T-cell (primary cell): ENCODE results near the gene FZR1. TPM values are rescaled to one million over a fixed set of nuclear protein-coding genes. Genes with fewer than 3 reads are reported as not detected.

Source experiments
- ATAC-seq, 4 experiments: fragments of 200-7000 bp in 3 of 4; fragments of 150-1000 bp in 1 of 4; cut with Tn5 transposase; replicated peaks in 1 of 4; 1 replicate in 3 of 4; 2 replicates in 1 of 4; pipeline ENCODE4 v1.10.0; 2021; ENCODE audit warnings: moderate library complexity in 3 of 4, mild to moderate bottlenecking in 2 of 4, moderate number of reproducible peaks in 1 of 4
- CTCF ChIA-PET, 2 donors: fragments of 300-600 bp; sonication (Branson Sonifier 250); formaldehyde crosslinking; loops; one replicate each; lab custom pipeline; 2022; ENCODE audit warnings: antibody characterized with exemption in 2 of 2; lab: Charles Lee
- POLR2A ChIA-PET, 2 donors: fragments of 300-600 bp; sonication (Branson Sonifier 250); formaldehyde crosslinking; loops; one replicate each; lab custom pipeline; 2022; ENCODE audit warnings: antibody characterized with exemption in 2 of 2; lab: Charles Lee
- DNase-seq, 35 experiments: peaks; one replicate each; pipeline versions ENCODE4 v3.0.0 to v3.0.0-alpha.2; 2013 to 2023
- H3K27ac ChIP-seq: one replicate; pipeline ENCODE4 v1.5.1; 2013; ENCODE audit warnings: low read length
- H3K27me3 ChIP-seq, 2 experiments: replicated peaks in 1 of 2; 1 replicate in 1 of 2; 2 replicates in 1 of 2; pipeline versions ENCODE4 v1.6.1 to v1.7.0; 2013; ENCODE audit warnings: low read length in 1 of 2, mixed read lengths in 1 of 2; ENCODE audit not compliant: control insufficient read depth in 2 of 2, insufficient read depth in 2 of 2; ENCODE audit errors: extremely low read depth in 1 of 2
- H3K36me3 ChIP-seq, 2 donors: 1 replicate in 1 of 2; 2 replicates in 1 of 2; pipeline versions ENCODE4 v1.6.1 to v1.7.0; 2013; ENCODE audit warnings: low read length in 1 of 2; ENCODE audit not compliant: control insufficient read depth in 2 of 2, insufficient read depth in 1 of 2; ENCODE audit errors: extremely low read depth in 1 of 2
- H3K4me1 ChIP-seq, 2 experiments: 1 replicate in 1 of 2; 2 replicates in 1 of 2; pipeline versions ENCODE4 v1.6.1 to v1.7.0; 2013; ENCODE audit warnings: low read length in 2 of 2, mixed read lengths in 1 of 2; ENCODE audit not compliant: insufficient read depth in 2 of 2, control insufficient read depth in 1 of 2; ENCODE audit errors: extremely low read depth in 1 of 2
- H3K4me3 ChIP-seq, 2 donors: 1 replicate in 1 of 2; 2 replicates in 1 of 2; pipeline versions ENCODE4 v1.5.1 to v1.7.0; 2013; ENCODE audit warnings: mild to moderate bottlenecking in 2 of 2, low read length in 1 of 2, moderate library complexity in 1 of 2; ENCODE audit not compliant: control insufficient read depth in 1 of 2; ENCODE audit errors: extremely low read depth in 1 of 2
- H3K9me3 ChIP-seq: 2 replicates; pipeline ENCODE4 v1.7.0; 2013
- H3K27ac Mint-ChIP-seq, 2 donors: one replicate each; pipeline ENCODE4 v1.8.0; 2020 to 2021; ENCODE audit warnings: mild to moderate bottlenecking in 2 of 2, mixed read lengths in 2 of 2
- H3K27me3 Mint-ChIP-seq, 2 donors: one replicate each; pipeline ENCODE4 v1.8.0; 2021 to 2022; ENCODE audit warnings: mixed read lengths in 2 of 2
- H3K36me3 Mint-ChIP-seq: one replicate; pipeline ENCODE4 v1.8.0; 2021; ENCODE audit warnings: mixed read lengths
- H3K4me1 Mint-ChIP-seq, 3 donors: one replicate each; pipeline ENCODE4 v1.8.0; 2020 to 2022; ENCODE audit warnings: mixed read lengths in 3 of 3, mild to moderate bottlenecking in 1 of 3
- H3K4me3 Mint-ChIP-seq, 3 donors: one replicate each; pipeline ENCODE4 v1.8.0; 2020 to 2022; ENCODE audit warnings: mild to moderate bottlenecking in 3 of 3, mixed read lengths in 3 of 3, moderate library complexity in 3 of 3
- H3K9me3 Mint-ChIP-seq, 3 donors: one replicate each; pipeline ENCODE4 v1.8.0; 2020 to 2022; ENCODE audit warnings: mixed read lengths in 3 of 3
- WGBS: methylation state at CpG from one replicate; pipeline ENCODE4 v1.1.5; 2013; ENCODE audit warnings: missing lambda C conversion rate; ENCODE audit not compliant: insufficient coverage; 5-methylcytosine and 5-hydroxymethylcytosine counted together
- total RNA-seq, 35 experiments: library from RNA in 6 of 35; stranded (reverse) in 6 of 35; fragments of 120-200 nt in 1 of 35; gene quantifications; one replicate each; pipeline versions ENCODE4 v1.2.1 to v1.2.4 and lab custom pipeline; 2013 to 2026

The FZR1 gene
- total RNA-seq, 5 donors from 2014 or later (not counting 1 experiment from before 2014, with no cell fraction given), result 74.0 to 85.6 (median 77.8) TPM

GRCh38 chr19:3474010-3474409 lies 32.1 kb upstream of the FZR1 start:
- H3K36me3 Mint-ChIP-seq, result no peaks in the 10 kb centered on the region
- CTCF ChIA-PET, result no interaction called here
- ATAC-seq (no peak), DNase-seq (no peak)
- peaks cover 9 to 13% (median 10%) of the 10 kb centered on the region in 3 donors for H3K4me1 Mint-ChIP-seq
- no peak overlapping the region for H3K4me3 Mint-ChIP-seq
- Histone ChIP-seq H3K27ac (no peak overlapping the region), H3K4me1 (peaks cover 2 to 11% of the 10 kb centered on the region in 2 experiments), H3K9me3 (no peaks in the 10 kb centered on the region), H3K27me3 (peaks cover 0 to 27% of the 10 kb centered on the region in 2 experiments), H3K4me3 (no peak overlapping the region), H3K36me3 (no peaks in the 10 kb centered on the region)
- peaks cover 0 to 1% of the 10 kb centered on the region in 2 donors for H3K27me3 Mint-ChIP-seq
- no peaks in the 10 kb centered on the region for H3K9me3 Mint-ChIP-seq
- WGBS, result 83% methylated on average over 5 of the region's 8 CpGs
- no peak overlapping the region for H3K27ac Mint-ChIP-seq
- POLR2A ChIA-PET, result no interaction called here

GRCh38 chr19:3474614-3475013 lies 31.5 kb upstream of the FZR1 start:
- ATAC-seq (no peak), DNase-seq (no peak)
- H3K27ac Mint-ChIP-seq, result no peak overlapping the region
- peaks cover 0 to 1% of the 10 kb centered on the region in 2 donors for H3K27me3 Mint-ChIP-seq
- Histone ChIP-seq H3K4me3 (no peak overlapping the region), H3K27ac (no peak overlapping the region), H3K9me3 (no peaks in the 10 kb centered on the region), H3K27me3 (peaks cover 0 to 31% of the 10 kb centered on the region in 2 experiments), H3K36me3 (no peaks in the 10 kb centered on the region), H3K4me1 (peaks cover 2 to 17% of the 10 kb centered on the region in 2 experiments)
- ChIA-PET POLR2A (no interaction called here), CTCF (no interaction called here)
- 78% methylated on average over 1 of the region's 2 CpGs for whole genome bisulfite sequencing
- no peaks in the 10 kb centered on the region for H3K9me3 Mint-ChIP-seq
- peaks cover 9 to 19% (median 13%) of the 10 kb centered on the region in 3 donors for H3K4me1 Mint-ChIP-seq
- H3K4me3 Mint-ChIP-seq, result no peak overlapping the region
- H3K36me3 Mint-ChIP-seq, result no peaks in the 10 kb centered on the region

DNA sequence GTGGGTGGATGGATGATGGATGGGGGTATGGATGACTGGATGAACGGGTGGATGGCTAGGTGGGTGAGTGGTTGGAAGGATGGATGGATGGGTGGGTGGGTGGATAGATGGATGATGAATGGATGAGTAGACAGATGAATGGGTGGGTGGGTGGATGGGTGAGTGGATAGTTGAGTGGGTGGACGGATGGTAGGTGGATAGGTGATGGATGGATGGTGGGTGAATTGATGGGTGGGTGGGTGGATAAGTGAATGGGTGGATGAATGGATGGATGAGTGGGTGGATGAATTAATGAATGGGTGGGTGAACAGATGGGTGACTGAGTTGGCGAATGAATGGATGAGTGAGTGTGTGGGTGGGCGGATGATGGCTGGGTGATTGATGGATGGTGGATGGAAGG lies 30.7 kb upstream of the FZR1 start:
- no peaks in the 10 kb centered on the region for H3K9me3 ChIP-seq
- peaks cover 2 to 23% of the 10 kb centered on the region in 2 experiments for H3K4me1 ChIP-seq
- no peaks in the 10 kb centered on the region for H3K36me3 ChIP-seq
- H3K27ac ChIP-seq, result no peak overlapping the region
- peaks cover 9 to 23% (median 13%) of the 10 kb centered on the region in 3 donors for H3K4me1 Mint-ChIP-seq
- no peak for ATAC-seq
- H3K36me3 Mint-ChIP-seq, result no peaks in the 10 kb centered on the region
- no peak overlapping the region for H3K4me3 ChIP-seq
- no peaks in the 10 kb centered on the region for H3K9me3 Mint-ChIP-seq
- no peak for DNase-seq
- CTCF ChIA-PET, result no interaction called here
- WGBS, result 82% methylated on average over 4 of the region's 4 CpGs
- H3K4me3 Mint-ChIP-seq, result no peak overlapping the region
- peaks cover 0 to 1% of the 10 kb centered on the region in 2 donors for H3K27me3 Mint-ChIP-seq
- POLR2A ChIA-PET, result no interaction called here
- no peak overlapping the region for H3K27ac Mint-ChIP-seq
- peaks cover 0 to 31% of the 10 kb centered on the region in 2 experiments for H3K27me3 ChIP-seq

- DNase-seq (no peak), ATAC-seq (no peak)
- no peak overlapping the region for H3K4me3 ChIP-seq
- H3K27me3 Mint-ChIP-seq, result peaks cover 0 to 1% of the 10 kb centered on the region in 2 donors
- CTCF ChIA-PET, result interaction anchor here in 1 of 2 donors (0.8 kb wide), 1 partner anchor 35 kb away, joined by 3 read pairs; no protein-coding TSS in a partner anchor
- WGBS, result 96% methylated on average over 2 of the region's 2 CpGs
- H3K4me3 Mint-ChIP-seq, result no peak overlapping the region
- peaks cover 2 to 23% of the 10 kb centered on the region in 2 experiments for H3K4me1 ChIP-seq
- H3K27ac ChIP-seq, result no peak overlapping the region
- no peaks in the 10 kb centered on the region for H3K36me3 Mint-ChIP-seq
- H3K4me1 Mint-ChIP-seq, result peaks cover 9 to 23% (median 13%) of the 10 kb centered on the region in 3 donors
- H3K9me3 Mint-ChIP-seq, result no peaks in the 10 kb centered on the region
- H3K27ac Mint-ChIP-seq, result no peak overlapping the region
- POLR2A ChIA-PET, result no interaction called here
- H3K27me3 ChIP-seq, result peaks cover 0 to 31% of the 10 kb centered on the region in 2 experiments
- H3K9me3 ChIP-seq, result no peaks in the 10 kb centered on the region
- no peaks in the 10 kb centered on the region for H3K36me3 ChIP-seq
Observed at GRCh38 chr19:3476830-3477229, 29.3 kb upstream of the FZR1 start.

- H3K36me3 ChIP-seq, result no peaks in the 10 kb centered on the region
- peaks cover 2 to 23% of the 10 kb centered on the region in 2 experiments for H3K4me1 ChIP-seq
- peaks cover 0 to 25% of the 10 kb centered on the region in 2 experiments for H3K27me3 ChIP-seq
- peaks cover 0 to 1% of the 10 kb centered on the region in 2 donors for H3K27me3 Mint-ChIP-seq
- no peak overlapping the region for H3K27ac ChIP-seq
- no peaks in the 10 kb centered on the region for H3K36me3 Mint-ChIP-seq
- ChIA-PET POLR2A (interaction anchor here in 1 of 2 donors (0.6 kb wide), 1 partner anchor 1549 kb away, joined by 3 read pairs; no protein-coding TSS in a partner anchor), CTCF (no interaction called here)
- no peak overlapping the region for H3K4me3 ChIP-seq
- DNase-seq (no peak), ATAC-seq (no peak)
- no peaks in the 10 kb centered on the region for H3K9me3 Mint-ChIP-seq
- peaks cover 9 to 23% (median 13%) of the 10 kb centered on the region in 3 donors for H3K4me1 Mint-ChIP-seq
- no peaks in the 10 kb centered on the region for H3K9me3 ChIP-seq
- H3K4me3 Mint-ChIP-seq, result no peak overlapping the region
- H3K27ac Mint-ChIP-seq, result no peak overlapping the region
Observed at GRCh38 chr19:3477506-3477905, 28.6 kb upstream of the FZR1 start.

DNA sequence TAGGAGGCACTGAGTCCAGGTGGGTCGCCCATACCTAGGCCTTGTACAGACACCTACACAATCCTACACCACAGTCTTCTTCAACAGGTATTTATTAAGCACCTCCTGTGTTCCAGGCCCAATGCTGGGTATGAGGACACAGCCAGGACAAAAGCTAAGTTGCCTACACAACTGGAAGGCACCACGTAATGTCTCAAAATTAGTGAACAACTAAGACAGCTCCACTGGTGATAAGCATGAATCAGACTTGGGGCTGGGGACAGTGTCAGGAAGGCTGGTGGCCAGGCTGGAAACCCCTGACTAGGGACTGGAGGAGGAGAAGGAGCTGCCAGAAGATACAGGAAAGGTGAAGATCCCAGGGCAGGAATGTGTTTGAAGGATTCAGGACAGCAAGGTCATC lies 28.2 kb upstream of the FZR1 start:
- Mint-ChIP-seq H3K9me3 (no peaks in the 10 kb centered on the region), H3K4me3 (peak overlapping the region in 2 of 3 donors; percentile 47 to 69), H3K36me3 (no peaks in the 10 kb centered on the region), H3K27me3 (peaks cover 0 to 1% of the 10 kb centered on the region in 2 donors), H3K4me1 (peaks cover 9 to 23% (median 13%) of the 10 kb centered on the region in 3 donors), H3K27ac (peak overlapping the region in 1 of 2 donors; percentile 63)
- Histone ChIP-seq H3K36me3 (no peaks in the 10 kb centered on the region), H3K27me3 (peaks cover 0 to 21% of the 10 kb centered on the region in 2 experiments), H3K9me3 (no peaks in the 10 kb centered on the region), H3K4me1 (peaks cover 2 to 23% of the 10 kb centered on the region in 2 experiments), H3K4me3 (no peak overlapping the region), H3K27ac (no peak overlapping the region)
- WGBS, result 90% methylated on average over 2 of the region's 2 CpGs
- ATAC-seq, result no peak
- ChIA-PET POLR2A (interaction anchor here in 1 of 2 donors (0.6 kb wide), 1 partner anchor 1550 kb away, joined by 3 read pairs; no protein-coding TSS in a partner anchor), CTCF (interaction anchor here in 1 of 2 donors (0.5 kb wide), 1 partner anchor 987 kb away, joined by 5 read pairs; no protein-coding TSS in a partner anchor)
- no peak for DNase-seq
